ENCODE data around the gene CHCHD1. TPM values are rescaled to one million over a fixed set of nuclear protein-coding genes. Genes with fewer than 3 reads are reported as not detected.

CHCHD1 gene
- total RNA-seq, 1 experiment from 2014 or later = 44.1 TPM

GRCh38 chr10:73782749-73783085 lies 869 bp downstream of the CHCHD1 start:
- Histone ChIP-seq H3K9me2 (ENCODE audit: insufficient read depth) (no peaks in the 10 kb centered on the region), H3K36me3 (ENCODE audit: low read depth) (no peaks in the 10 kb centered on the region), H3F3A (ENCODE audit: insufficient read depth, low read depth) (peaks cover 42% of the 10 kb centered on the region), H3K4me1 (replicated peaks; ENCODE audit: insufficient read depth) (peaks cover 36% of the 10 kb centered on the region), H3K4me3 (peak overlapping the region; percentile 74), H3K27ac (no peak overlapping the region), H3K4me2 (peak overlapping the region; percentile 96), H3K27me3 (ENCODE audit: insufficient read depth, low read depth) (no peaks in the 10 kb centered on the region), H4K20me1 (ENCODE audit: insufficient read depth) (peaks cover 15% of the 10 kb centered on the region; the same call in 1 of the 2 replicates), H2AFZ (peak overlapping the region; percentile 90), H3K9me3 (ENCODE audit: insufficient read depth, low read depth) (no peaks in the 10 kb centered on the region), H3K79me2 (ENCODE audit: low read depth) (peaks cover 71% of the 10 kb centered on the region)
- ChIA-PET CTCF (interaction anchor here (0.9 kb wide), 1 partner anchor 10 kb away, joined by 4 read pairs; no protein-coding TSS in a partner anchor), POLR2A (ENCODE audit: unreplicated experiment) (interaction anchor here (0.6 to 0.7 kb wide), 2 partner anchors 106 to 139 kb away, joined by 4 to 5 read pairs; no protein-coding TSS in a partner anchor)
- TF ChIP-seq, protein P1, sequence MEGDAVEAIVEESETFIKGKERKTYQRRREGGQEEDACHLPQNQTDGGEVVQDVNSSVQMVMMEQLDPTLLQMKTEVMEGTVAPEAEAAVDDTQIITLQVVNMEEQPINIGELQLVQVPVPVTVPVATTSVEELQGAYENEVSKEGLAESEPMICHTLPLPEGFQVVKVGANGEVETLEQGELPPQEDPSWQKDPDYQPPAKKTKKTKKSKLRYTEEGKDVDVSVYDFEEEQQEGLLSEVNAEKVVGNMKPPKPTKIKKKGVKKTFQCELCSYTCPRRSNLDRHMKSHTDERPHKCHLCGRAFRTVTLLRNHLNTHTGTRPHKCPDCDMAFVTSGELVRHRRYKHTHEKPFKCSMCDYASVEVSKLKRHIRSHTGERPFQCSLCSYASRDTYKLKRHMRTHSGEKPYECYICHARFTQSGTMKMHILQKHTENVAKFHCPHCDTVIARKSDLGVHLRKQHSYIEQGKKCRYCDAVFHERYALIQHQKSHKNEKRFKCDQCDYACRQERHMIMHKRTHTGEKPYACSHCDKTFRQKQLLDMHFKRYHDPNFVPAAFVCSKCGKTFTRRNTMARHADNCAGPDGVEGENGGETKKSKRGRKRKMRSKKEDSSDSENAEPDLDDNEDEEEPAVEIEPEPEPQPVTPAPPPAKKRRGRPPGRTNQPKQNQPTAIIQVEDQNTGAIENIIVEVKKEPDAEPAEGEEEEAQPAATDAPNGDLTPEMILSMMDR (conservative IDR thresholded peaks at IDR 0.05) = no peak
- TF ChIP-seq EZH2 (IDR thresholded peaks at IDR 0.05; ENCODE audit: low read depth) = no peak
- intact Hi-C loops (cut with micrococcal nuclease; ENCODE audit: unreplicated experiment) = no loop called here
- DNase-seq = no peak
- TSS peak; percentile 29 for BruUV-seq (replicated peaks)

GRCh38 chr10:73785211-73785720 lies 3.4 kb downstream of the CHCHD1 start, which contains the start of gene ZSWIM8:
ZSWIM8 (plus strand) TSS chr10:73785606; CDS start chr10:73785879, 273 bp downstream.
- TF ChIP-seq EZH2 (IDR thresholded peaks at IDR 0.05; ENCODE audit: low read depth) = no peak
- Histone ChIP-seq H2AFZ (peak within 1 kb of the TSS; percentile 78), H3K4me2 (peak within 1 kb of the TSS; percentile 91), H4K20me1 (ENCODE audit: insufficient read depth) (peaks cover 18% of the 10 kb centered on the region; the same call in 1 of the 2 replicates), H3K9me3 (ENCODE audit: insufficient read depth, low read depth) (no peaks in the 10 kb centered on the region), H3K4me3 (peak within 1 kb of the TSS; percentile 58), H3K4me1 (replicated peaks; ENCODE audit: insufficient read depth) (peaks cover 35% of the 10 kb centered on the region), H3F3A (ENCODE audit: insufficient read depth, low read depth) (peaks cover 23% of the 10 kb centered on the region), H3K36me3 (ENCODE audit: low read depth) (0 out of 2 replicates have a peak, but pooled peaks cover 2% of the 10 kb centered on the region), H3K27me3 (ENCODE audit: insufficient read depth, low read depth) (no peaks in the 10 kb centered on the region), H3K79me2 (ENCODE audit: low read depth) (peaks cover 73% of the 10 kb centered on the region), H3K9me2 (ENCODE audit: insufficient read depth) (no peaks in the 10 kb centered on the region), H3K27ac (0 out of 2 replicates have a peak within 1 kb of the TSS, but pooled peaks have one; percentile 14)
- CTCF ChIA-PET = no interaction called here
- peak; percentile 80 to 93 for DNase-seq
- BruUV-seq (replicated peaks) = no TSS peak
- POLR2A ChIA-PET (ENCODE audit: unreplicated experiment) = interaction anchor here (0.6 to 0.7 kb wide), 2 partner anchors 11 to 449 kb away, joined by 4 to 5 read pairs; no protein-coding TSS in a partner anchor
- intact Hi-C loops (cut with micrococcal nuclease; ENCODE audit: unreplicated experiment) = loop anchor here (1.0 to 5.0 kb wide), 4 partner anchors 26 to 1326 kb away; partner anchors contain the start of genes NDST2, SAMD8 and SEC24C

- TF ChIP-seq EZH2 (IDR thresholded peaks at IDR 0.05; ENCODE audit: low read depth) = no peak
- TF ChIP-seq, protein P1 (conservative IDR thresholded peaks at IDR 0.05) = no peak
- H3K79me2 ChIP-seq (ENCODE audit: low read depth) = peaks cover 66% of the 10 kb centered on the region
- H3K9me2 ChIP-seq (ENCODE audit: insufficient read depth) = no peaks in the 10 kb centered on the region
- peak overlapping the region; percentile 91 for H3K4me2 ChIP-seq
- BruUV-seq (replicated peaks) = TSS peak; percentile 9
- H3F3A ChIP-seq (ENCODE audit: insufficient read depth, low read depth) = peaks cover 19% of the 10 kb centered on the region
- H3K4me3 ChIP-seq = peak overlapping the region; percentile 58
- H3K36me3 ChIP-seq (ENCODE audit: low read depth) = 0 out of 2 replicates have a peak, but pooled peaks cover 3% of the 10 kb centered on the region
- peak; percentile 54 to 58 for DNase-seq
- peak overlapping the region; percentile 78 for H2AFZ ChIP-seq
- no peaks in the 10 kb centered on the region for H3K9me3 ChIP-seq (ENCODE audit: insufficient read depth, low read depth)
- no peaks in the 10 kb centered on the region for H3K27me3 ChIP-seq (ENCODE audit: insufficient read depth, low read depth)
- ChIA-PET POLR2A (ENCODE audit: unreplicated experiment) (interaction anchor here (0.6 to 0.8 kb wide), 4 partner anchors 9 to 689 kb away, joined by 3 to 5 read pairs (median 4); no protein-coding TSS in a partner anchor), CTCF (interaction anchor here (0.5 to 0.6 kb wide), 3 partner anchors 18 to 410 kb away, joined by 3 read pairs; no protein-coding TSS in a partner anchor)
- H4K20me1 ChIP-seq (ENCODE audit: insufficient read depth) = peaks cover 18% of the 10 kb centered on the region; the same call in 1 of the 2 replicates
- H3K4me1 ChIP-seq (replicated peaks; ENCODE audit: insufficient read depth) = peaks cover 29% of the 10 kb centered on the region
- 0 out of 2 replicates have a peak overlapping the region, but pooled peaks have one; percentile 14 for H3K27ac ChIP-seq
- intact Hi-C loops (cut with micrococcal nuclease; ENCODE audit: unreplicated experiment) = loop anchor here (1.0 to 5.0 kb wide), 4 partner anchors 25 to 1325 kb away; partner anchors contain the start of genes NDST2, SAMD8 and SEC24C
Observed at GRCh38 chr10:73785721-73786511, 4.1 kb downstream of the CHCHD1 start.
